Coronary artery (tissue), 2 donors: ENCODE measurements around the gene FBXO40.

ENCODE experiments used
- DNase-seq: peaks from one replicate; pipeline ENCODE4 v3.0.0-alpha.2; 2017; ENCODE audit warnings: low spot score
- H3K27ac ChIP-seq, 2 donors: fragments of 200-600 bp; sonication (generic); one replicate each; pipeline ENCODE4 v1.5.1; 2016 to 2019
- H3K4me3 ChIP-seq: fragments of 200-600 bp; sonication (generic); 2 replicates; pipeline ENCODE4 v1.5.1; 2016; ENCODE audit warnings: mild to moderate bottlenecking, moderate library complexity
- CTCF ChIP-seq: fragments of 200-600 bp; sonication (generic); IDR thresholded peaks from one replicate; pipeline ENCODE4 v1.5.1; 2019; ENCODE audit warnings: antibody characterized with exemption

FBXO40 gene

GRCh38 chr3:121637922-121638321, 44.7 kb downstream of the FBXO40 start:
- no peak for TF ChIP-seq CTCF
- Histone ChIP-seq H3K27ac (no peak overlapping the region), H3K4me3 (no peak overlapping the region)
- no peak for DNase-seq

GRCh38 chr3:121641127-121641526, 47.9 kb downstream of the FBXO40 start:
- no peak for TF ChIP-seq CTCF
- Histone ChIP-seq H3K27ac (no peak overlapping the region), H3K4me3 (no peak overlapping the region)
- no peak for DNase-seq

- H3K27ac ChIP-seq = no peak overlapping the region
- DNase-seq = no peak
- no peak overlapping the region for H3K4me3 ChIP-seq
- TF ChIP-seq CTCF = no peak
Observed at GRCh38 chr3:121642601-121643314, 49.6 kb downstream of the FBXO40 start.

- no peak for TF ChIP-seq CTCF
- Histone ChIP-seq H3K4me3 (no peak overlapping the region), H3K27ac (no peak overlapping the region)
- DNase-seq = no peak
Observed at GRCh38 chr3:121645054-121645453, 51.9 kb downstream of the FBXO40 start.

- no peak for DNase-seq
- Histone ChIP-seq H3K27ac (peak overlapping the region; percentile 49 to 70), H3K4me3 (peak overlapping the region; percentile 3)
- no peak for TF ChIP-seq CTCF
Observed at GRCh38 chr3:121648219-121648958, 55.2 kb downstream of the FBXO40 start.

DNA sequence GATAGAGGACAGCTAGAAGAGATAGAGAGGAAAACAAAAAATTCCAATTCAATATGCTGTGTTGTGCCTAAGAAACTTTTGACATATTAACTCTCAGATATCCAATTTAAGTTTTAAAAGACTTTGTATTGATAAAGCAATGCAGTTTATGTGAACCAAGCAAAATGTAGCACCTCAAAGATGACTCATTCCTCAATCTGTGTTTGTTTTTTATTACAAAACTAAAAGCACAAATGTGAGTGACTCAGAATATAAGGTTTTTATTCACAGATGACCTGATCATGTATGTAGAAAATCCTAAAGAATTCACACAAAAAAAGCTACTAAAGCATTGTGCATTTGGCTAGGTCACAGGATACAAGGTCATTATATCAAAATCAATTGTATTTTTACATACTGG, 56.5 kb downstream of the FBXO40 start:
- Histone ChIP-seq H3K4me3 (no peak overlapping the region), H3K27ac (no peak overlapping the region)
- DNase-seq = no peak
- no peak for TF ChIP-seq CTCF

- no peak overlapping the region for H3K27ac ChIP-seq
- DNase-seq = no peak
- no peak overlapping the region for H3K4me3 ChIP-seq
- TF ChIP-seq CTCF = no peak
Observed at GRCh38 chr3:121651684-121652083, 58.5 kb downstream of the FBXO40 start.
